ENCODE results near the gene CATSPER3.

CATSPER3 gene

DNA sequence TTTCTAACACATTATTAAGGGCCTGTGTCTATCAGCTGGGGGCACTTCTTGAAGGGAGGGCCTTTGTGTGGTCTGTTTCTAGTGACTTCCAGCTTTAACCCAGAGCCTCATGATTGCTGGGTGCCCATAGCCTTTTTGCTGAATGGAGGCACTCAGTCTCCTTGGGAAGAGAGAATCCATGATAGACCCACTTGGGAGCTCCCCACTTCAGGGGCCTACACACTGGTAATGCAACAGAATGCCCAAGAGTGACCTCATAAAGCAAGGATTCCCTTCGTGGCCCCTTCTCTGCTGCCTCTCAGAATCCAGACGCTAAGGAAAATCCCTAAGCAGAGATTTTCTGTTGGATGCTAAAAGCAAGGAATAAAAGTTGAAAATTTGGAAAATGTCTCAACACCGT lies at the start of gene CATSPER3:
TSS of gene CATSPER3 (plus strand) at position 301 of the 400 bp plus-strand sequence. CDS start at position 386, 85 bp downstream.
- no peak for DNase-seq (ENCODE audit: low spot score)
- no peak within 1 kb of the TSS for H3K27ac ChIP-seq
- TF ChIP-seq, protein P1, sequence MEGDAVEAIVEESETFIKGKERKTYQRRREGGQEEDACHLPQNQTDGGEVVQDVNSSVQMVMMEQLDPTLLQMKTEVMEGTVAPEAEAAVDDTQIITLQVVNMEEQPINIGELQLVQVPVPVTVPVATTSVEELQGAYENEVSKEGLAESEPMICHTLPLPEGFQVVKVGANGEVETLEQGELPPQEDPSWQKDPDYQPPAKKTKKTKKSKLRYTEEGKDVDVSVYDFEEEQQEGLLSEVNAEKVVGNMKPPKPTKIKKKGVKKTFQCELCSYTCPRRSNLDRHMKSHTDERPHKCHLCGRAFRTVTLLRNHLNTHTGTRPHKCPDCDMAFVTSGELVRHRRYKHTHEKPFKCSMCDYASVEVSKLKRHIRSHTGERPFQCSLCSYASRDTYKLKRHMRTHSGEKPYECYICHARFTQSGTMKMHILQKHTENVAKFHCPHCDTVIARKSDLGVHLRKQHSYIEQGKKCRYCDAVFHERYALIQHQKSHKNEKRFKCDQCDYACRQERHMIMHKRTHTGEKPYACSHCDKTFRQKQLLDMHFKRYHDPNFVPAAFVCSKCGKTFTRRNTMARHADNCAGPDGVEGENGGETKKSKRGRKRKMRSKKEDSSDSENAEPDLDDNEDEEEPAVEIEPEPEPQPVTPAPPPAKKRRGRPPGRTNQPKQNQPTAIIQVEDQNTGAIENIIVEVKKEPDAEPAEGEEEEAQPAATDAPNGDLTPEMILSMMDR (IDR thresholded peaks at IDR 0.05): no peak
- no peak within 1 kb of the TSS for H3K4me3 ChIP-seq

DNA sequence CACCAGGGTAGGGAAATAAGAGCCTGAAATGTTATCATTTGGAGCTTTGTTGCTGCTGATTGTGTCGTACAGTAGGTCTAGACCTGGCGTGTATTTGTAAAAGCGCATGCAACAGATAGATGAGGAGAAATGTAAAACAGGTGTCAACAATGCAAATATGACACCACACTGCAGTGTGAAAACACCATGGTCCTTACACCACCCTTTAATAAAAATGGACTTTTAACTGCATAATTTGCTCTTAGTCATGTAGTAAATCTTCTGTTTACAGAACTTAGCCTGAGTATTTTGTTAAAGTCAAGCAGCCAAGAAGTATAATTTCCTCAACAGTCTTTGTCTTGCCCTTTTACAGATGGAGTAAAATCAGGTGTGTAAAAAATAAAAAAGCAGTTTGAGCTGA lies 48.8 kb upstream of the CATSPER3 start:
- no peak overlapping the region for H3K4me3 ChIP-seq
- DNase-seq (ENCODE audit: low spot score): no peak
- TF ChIP-seq, protein P1 (IDR thresholded peaks at IDR 0.05): no peak
- H3K27ac ChIP-seq: no peak overlapping the region

DNA sequence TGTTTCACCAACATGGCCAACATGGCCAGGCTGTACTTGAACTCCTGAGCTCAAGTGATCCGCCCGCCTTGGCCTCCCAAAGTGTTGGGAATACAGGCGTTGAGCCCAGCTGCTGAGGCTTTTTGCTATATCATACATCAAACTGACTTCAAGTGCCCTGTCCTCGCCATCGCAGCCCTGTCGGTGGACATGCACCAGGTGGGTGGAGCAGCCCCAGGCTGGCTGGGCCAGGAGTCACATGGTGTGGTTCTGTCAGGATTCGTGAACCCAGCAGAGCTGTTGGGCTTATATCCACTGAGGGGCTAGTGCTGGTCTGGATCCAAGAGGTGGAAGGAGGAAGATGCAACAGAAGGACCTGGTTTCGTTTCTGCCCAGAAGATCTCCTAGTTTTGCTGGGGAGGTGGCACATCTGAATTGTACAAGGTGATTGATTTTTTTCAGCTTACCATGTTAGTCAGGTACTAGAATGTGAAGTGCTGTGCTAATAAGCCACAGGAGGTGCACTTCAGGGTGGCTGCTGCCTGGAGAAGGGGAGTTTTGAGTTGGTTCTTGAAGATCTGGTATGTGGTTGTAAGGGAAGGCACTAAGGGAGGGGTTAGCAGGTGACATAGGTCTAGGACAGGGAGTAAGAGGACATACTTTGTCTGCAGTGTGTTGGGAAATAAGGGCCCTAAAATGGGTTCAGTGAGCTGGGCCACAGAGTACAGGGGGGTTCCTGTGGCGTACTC lies 46.7 kb upstream of the CATSPER3 start:
- Histone ChIP-seq H3K27ac (no peak overlapping the region), H3K4me3 (no peak overlapping the region)
- TF ChIP-seq, protein P1 (IDR thresholded peaks at IDR 0.05): no peak
- no peak for DNase-seq (ENCODE audit: low spot score)

DNA sequence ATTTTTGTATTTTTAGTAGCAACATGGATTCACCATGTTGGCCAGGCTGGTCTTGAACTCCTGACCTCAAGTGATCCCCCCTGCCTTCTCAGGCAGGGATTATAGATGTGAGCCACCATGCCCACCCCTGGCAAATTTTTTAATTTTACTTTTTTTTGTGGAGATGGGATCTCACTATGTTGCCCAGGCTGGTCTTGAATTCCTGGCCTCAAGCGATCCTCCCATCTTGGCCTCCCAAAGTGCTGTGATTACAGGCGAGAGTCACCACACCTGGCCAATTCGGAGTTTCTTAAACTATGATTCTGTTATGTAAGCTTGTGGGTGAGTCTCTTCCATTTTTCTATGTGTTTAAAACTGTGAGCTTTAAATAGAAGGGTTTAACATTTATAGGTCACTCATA lies 35.2 kb upstream of the CATSPER3 start:
- TF ChIP-seq, protein P1 (IDR thresholded peaks at IDR 0.05): no peak
- H3K4me3 ChIP-seq: no peak overlapping the region
- DNase-seq (ENCODE audit: low spot score): no peak
- H3K27ac ChIP-seq: no peak overlapping the region

DNA sequence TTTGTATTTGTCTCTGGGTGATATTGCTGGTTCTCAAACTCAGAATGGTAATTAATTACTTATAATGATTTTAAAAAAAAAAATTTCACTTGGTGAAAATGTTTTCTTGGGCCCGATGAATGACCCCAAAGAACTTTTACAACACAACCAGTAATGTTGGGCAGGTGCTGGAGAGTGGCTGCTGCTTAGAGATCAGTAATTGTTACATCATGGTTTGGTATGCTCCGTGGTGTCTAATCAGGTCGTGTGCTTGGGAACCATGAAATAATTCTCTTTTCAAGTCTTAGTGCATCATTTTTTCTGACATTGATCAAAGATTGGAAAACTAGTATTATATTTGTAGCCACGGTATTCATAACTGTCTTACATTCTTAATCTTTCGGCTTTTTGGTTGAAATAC lies 33.5 kb upstream of the CATSPER3 start:
- TF ChIP-seq, protein P1 (IDR thresholded peaks at IDR 0.05): no peak
- no peak for DNase-seq (ENCODE audit: low spot score)
- H3K4me3 ChIP-seq: no peak overlapping the region
- H3K27ac ChIP-seq: no peak overlapping the region

DNA sequence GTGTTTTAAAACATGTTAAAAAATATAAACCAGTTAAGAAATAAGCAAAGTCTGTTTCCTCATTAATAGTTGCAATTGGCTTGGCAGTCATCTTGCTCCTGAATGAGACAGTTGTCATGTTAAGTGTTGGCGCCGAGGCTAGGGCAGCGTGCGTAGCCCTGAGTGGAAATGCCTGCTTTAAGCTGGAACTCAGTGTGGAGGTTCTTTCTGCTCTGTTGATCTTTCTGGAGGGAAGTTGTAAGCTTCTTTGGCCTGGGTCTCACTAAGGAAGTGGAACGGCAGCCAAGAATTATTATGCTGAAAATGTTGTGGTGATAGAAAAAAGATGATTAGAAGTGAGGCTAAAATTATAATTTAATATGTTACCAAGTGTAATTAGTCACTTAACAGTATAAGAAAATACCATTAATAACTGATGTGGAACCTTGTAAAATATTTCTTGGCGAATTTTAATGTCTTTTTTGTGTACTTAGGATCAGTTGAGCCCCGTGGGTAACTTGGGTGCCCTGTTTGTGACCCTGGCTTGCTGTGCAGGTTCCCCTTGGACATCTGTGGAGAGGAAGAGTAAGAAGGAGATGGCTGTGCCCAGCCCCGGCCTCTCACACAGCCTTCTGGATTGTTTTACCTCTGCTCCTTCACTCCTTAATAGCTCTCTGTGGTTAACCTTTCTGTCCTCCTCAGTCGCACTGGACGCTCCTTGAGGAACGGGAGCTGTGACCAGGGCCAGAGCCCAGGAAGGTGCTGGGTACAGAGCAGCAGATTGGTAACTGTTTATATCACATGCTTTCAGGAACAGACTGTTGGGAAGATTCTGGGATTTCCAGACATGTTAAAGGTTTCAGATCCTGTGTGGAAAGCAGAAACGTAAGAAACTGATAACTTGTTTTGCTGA lies 31.8 kb upstream of the CATSPER3 start:
- DNase-seq (ENCODE audit: low spot score): no peak

More for the DNA sequence above, 31.8 kb upstream of the CATSPER3 start:
- TF ChIP-seq, protein P1 (IDR thresholded peaks at IDR 0.05): no peak
- H3K4me3 ChIP-seq: no peak overlapping the region
- no peak overlapping the region for H3K27ac ChIP-seq

Measured in coronary artery (tissue), 2 donors.